K562 (cell line): ENCODE data around the gene ABCA1. TPM values are rescaled to one million over a fixed set of nuclear protein-coding genes. Genes with fewer than 3 reads are reported as not detected.

ENCODE experiments used
- ATAC-seq: fragments of 200-7000 bp; cut with Tn5 transposase; 3 replicates; pipeline ENCODE4 v1.9.1; 2020; ENCODE audit warnings: moderate library complexity
- BruUV-seq: library from RNA; stranded (reverse); fragments of 400-500 nt; replicated peaks from 2 replicates; lab custom pipeline; 2021; lab: Mats Ljungman, UMichigan
- CTCF ChIA-PET: fragments of 300-600 bp; formaldehyde crosslinking; extraction: SDS; loops from one replicate; lab custom pipeline; 2021; ENCODE audit warnings: low intra/inter-chr PET ratio; lab: Yijun Ruan, JAX
- POLR2A ChIA-PET: fragments of 300-600, 350-650 bp; sonication (Branson Sonifier 250); formaldehyde crosslinking; extraction: SDS; loops from one replicate; lab custom pipeline; 2021; ENCODE audit warnings: antibody characterized with exemption, inconsistent platforms; lab: Yijun Ruan, JAX
- DNase-seq, 4 experiments: peaks; one replicate each; pipeline versions ENCODE4 v3.0.0 to v3.0.0-alpha.2; 2011 to 2018; ENCODE audit warnings: low spot score in 3 of 4, mixed read lengths in 3 of 4; ENCODE audit errors: extremely low read depth in 1 of 4
- FAIRE-seq: peaks from 2 replicates; lab custom pipeline; 2011; peaks lifted over from hg19 to GRCh38; lab: Jason Lieb, UNC
- H2AFZ ChIP-seq: 2 replicates; pipeline ENCODE4 v1.6.0; 2011; ENCODE audit warnings: low read depth, low read length, control low read depth, inconsistent platforms
- H3K27ac ChIP-seq: fragments of 200-600 bp; 3 replicates; pipeline ENCODE4 v1.8.0; 2011; ENCODE audit warnings: low read depth, mild to moderate bottlenecking, control low read depth, inconsistent platforms, low read length, moderate library complexity, mixed read lengths; ENCODE audit errors: extremely low read depth
- H3K27me3 ChIP-seq, 2 experiments: fragments of 300-600 bp in 1 of 2; 2 replicates in 1 of 2; 3 replicates in 1 of 2; pipeline versions ENCODE4 v1.6.0 to v1.8.0; 2011; ENCODE audit warnings: inconsistent platforms in 2 of 2, low read length in 2 of 2, mild to moderate bottlenecking in 1 of 2, mixed read lengths in 1 of 2, moderate library complexity in 1 of 2; ENCODE audit not compliant: control insufficient read depth in 2 of 2, insufficient read depth in 2 of 2
- H3K36me3 ChIP-seq: fragments of 300-600 bp; 3 replicates; pipeline ENCODE4 v1.8.0; 2011; ENCODE audit warnings: mild to moderate bottlenecking, low read length, inconsistent platforms; ENCODE audit not compliant: control insufficient read depth, insufficient read depth
- H3K4me1 ChIP-seq, 2 experiments: fragments of 200-600 bp in 1 of 2; replicated peaks in 1 of 2; 2 replicates in 1 of 2; 3 replicates in 1 of 2; pipeline versions ENCODE4 v1.5.1 to v1.8.0; 2011; ENCODE audit warnings: inconsistent platforms in 2 of 2, low read length in 2 of 2, mild to moderate bottlenecking in 1 of 2, mixed read lengths in 1 of 2, moderate library complexity in 1 of 2; ENCODE audit not compliant: control insufficient read depth in 2 of 2, insufficient read depth in 2 of 2
- H3K4me2 ChIP-seq: 2 replicates; pipeline ENCODE4 v1.6.1; 2011; ENCODE audit warnings: low read length, control low read depth, inconsistent platforms, mixed read lengths; ENCODE audit not compliant: insufficient read depth
- H3K4me3 ChIP-seq: fragments of 200-600 bp; sonication (generic), shearing (Covaris generic); 2 replicates; pipeline ENCODE4 v1.5.1; 2016; ENCODE audit warnings: control low read depth, inconsistent platforms
- H3K79me2 ChIP-seq: fragments of 200-600 bp; 3 replicates; pipeline ENCODE4 v1.8.0; 2011; ENCODE audit warnings: low read length, inconsistent platforms; ENCODE audit not compliant: control insufficient read depth, insufficient read depth
- H3K9ac ChIP-seq, 2 experiments: 2 replicates each; pipeline versions ENCODE4 v1.6.0 to v1.6.1; 2011; ENCODE audit warnings: low read depth in 2 of 2, low read length in 2 of 2, control low read depth in 1 of 2, inconsistent platforms in 1 of 2, mild to moderate bottlenecking in 1 of 2, mixed read lengths in 1 of 2; ENCODE audit not compliant: insufficient read depth in 1 of 2
- H3K9me1 ChIP-seq: one replicate; pipeline ENCODE4 v1.6.0; 2011; ENCODE audit warnings: inconsistent platforms, mild to moderate bottlenecking, low read length, moderate library complexity; ENCODE audit not compliant: control insufficient read depth, insufficient read depth
- H3K9me3 ChIP-seq: replicated peaks from 2 replicates; pipeline ENCODE4 v1.5.1; 2011; ENCODE audit warnings: low read depth, low read length, inconsistent platforms; ENCODE audit not compliant: control insufficient read depth, insufficient read depth
- H4K20me1 ChIP-seq: replicated peaks from 2 replicates; pipeline ENCODE4 v1.6.1; 2011; ENCODE audit warnings: low read length, inconsistent platforms, mixed read lengths; ENCODE audit not compliant: control insufficient read depth, insufficient read depth
- DEAF1 ChIP-seq: fragments of 450-650 bp; formaldehyde crosslinking; IDR thresholded peaks from 2 replicates; pipeline ENCODE4 v1.4.0; 2020; ENCODE audit warnings: mild to moderate bottlenecking, moderate library complexity
- FOXK2 ChIP-seq, 2 experiments: fragments of 450-650 bp; IDR thresholded peaks in 1 of 2; conservative IDR thresholded peaks in 1 of 2; 2 replicates each; pipeline ENCODE4 v1.6.1; 2016; ENCODE audit warnings: low read depth in 2 of 2, mild to moderate bottlenecking in 1 of 2
- JUND ChIP-seq, 2 experiments: IDR thresholded peaks; 2 replicates in 1 of 2; 3 replicates in 1 of 2; pipeline ENCODE4 v1.6.1; 2011; ENCODE audit warnings: borderline replicate concordance in 2 of 2, low read depth in 2 of 2, low read length in 2 of 2, improper control_type of control experiment in 1 of 2, missing biosample characterization in 1 of 2, missing genetic modification characterization in 1 of 2, missing genetic modification reagents in 1 of 2
- RAD21 ChIP-seq, 2 experiments: fragments of 250-450 bp in 1 of 2; fragments of 450-650 bp in 1 of 2; sonication (Bioruptor Pico) in 1 of 2; formaldehyde crosslinking in 1 of 2; IDR thresholded peaks in 1 of 2; conservative IDR thresholded peaks in 1 of 2; 2 replicates each; pipeline versions ENCODE4 v1.4.0 to v1.8.0; 2020 to 2022; ENCODE audit warnings: mild to moderate bottlenecking in 2 of 2, moderate library complexity in 1 of 2
- SMC3 ChIP-seq: conservative IDR thresholded peaks from 2 replicates; pipeline ENCODE4 v1.6.1; 2011; ENCODE audit warnings: low read depth, low read length, improper control_type of control experiment; ENCODE audit not compliant: insufficient read depth
- WGBS: fragments of 100-300 bp; shearing (Covaris generic); methylation state at CpG from one replicate; pipeline ENCODE4 v1.1.6; 2016; ENCODE audit warnings: low coverage, mixed read lengths; ENCODE audit not compliant: insufficient coverage; ENCODE audit errors: missing lambda C conversion rate; 5-methylcytosine and 5-hydroxymethylcytosine counted together
- in situ Hi-C: fragments of 300-500 bp; cut with MboI; formaldehyde crosslinking; loops from 4 replicates; pipeline ENCODE4 v1.15.0; 2018; ENCODE audit warnings: inconsistent platforms, mixed read lengths
- intact Hi-C: fragments of 100-400 bp; cut with micrococcal nuclease; formaldehyde crosslinking; loops from 2 replicates; pipeline ENCODE4 v1.14.2; 2022
- polyA plus RNA-seq, 8 experiments: library from polyadenylated mRNA; depleted of rRNA in 4 of 8; stranded (reverse) in 5 of 8; unstranded in 3 of 8; fragments of >200 nt; fragmentation: Nextera tagmentation in 2 of 8; fragmentation: Illumina TruSeq in 1 of 8; extraction: Ambion mirVana in 2 of 8; extraction: Trizol in 1 of 8; gene quantifications; 2 replicates each; pipeline versions ENCODE4 v1.2.1 to v1.2.3, GENCODE V29; 2011 to 2014; ENCODE audit warnings: inconsistent platforms in 1 of 8, missing spikeins in 1 of 8
- total RNA-seq, 7 experiments: library from RNA; depleted of rRNA in 6 of 7; stranded (reverse); fragments of >200 nt in 6 of 7; fragmentation: Illumina TruSeq in 2 of 7; extraction: Trizol in 2 of 7; gene quantifications; 2 replicates each; pipeline versions ENCODE4 v1.2.1 to v1.2.3, GENCODE V29; 2011 to 2021; ENCODE audit warnings: low replicate concordance in 1 of 7
- TF ChIP-seq, protein P1 (sequence below), 2 experiments: fragments of 450-650 bp; formaldehyde crosslinking in 1 of 2; IDR thresholded peaks; 2 replicates each; pipeline versions ENCODE4 v1.4.0 to v1.6.1; 2014 to 2020; ENCODE audit warnings: mild to moderate bottlenecking in 2 of 2, borderline replicate concordance in 1 of 2, low read depth in 1 of 2

Gene ABCA1
- total and polyA plus RNA-seq, 9 of the 15 experiments (the other 6 are each of a cell fraction or from before 2014, with no cell fraction given) = under 0.01 to 0.18 (median 0.02) TPM; not detected in 5

GRCh38 chr9:104743376-104743985 is 184.5 kb downstream of the ABCA1 start:
- Histone ChIP-seq H3K4me2 (no peak overlapping the region), H3K79me2 (peaks cover 21% of the 10 kb centered on the region), H2AFZ (no peak overlapping the region), H3K36me3 (no peaks in the 10 kb centered on the region), H3K4me1 (peaks cover 13 to 16% of the 10 kb centered on the region in 2 experiments; a peak in 4 of 5 replicates), H3K27me3 (no peaks in the 10 kb centered on the region), H3K9ac (no peak overlapping the region), H3K9me1 (no peaks in the 10 kb centered on the region), H4K20me1 (no peaks in the 10 kb centered on the region), H3K9me3 (no peaks in the 10 kb centered on the region), H3K4me3 (no peak overlapping the region), H3K27ac (no peak overlapping the region)
- no TSS peak for BruUV-seq
- ATAC-seq (peak; percentile 25), FAIRE-seq (peak; percentile 74), DNase-seq (peak; percentile 49 to 82 (median 52))
- ChIA-PET CTCF (interaction anchor here (0.6 kb wide), 1 partner anchor 98 kb away, joined by 3 read pairs; no protein-coding TSS in a partner anchor), POLR2A (no interaction called here)
- intact Hi-C loops (loop anchor here (2.0 to 10.0 kb wide), 3 partner anchors 61 to 371 kb away; no protein-coding TSS in a partner anchor), in situ Hi-C loops (no loop called here)
- 15% methylated on average over 7 of the region's 7 CpGs for WGBS
- TF ChIP-seq RAD21 (CRISPR knock-in tag; conservative IDR thresholded peaks at IDR 0.05 in 1 of 2, IDR thresholded peaks at IDR 0.05 in 1 of 2) (peak; percentile 88 to 89), DEAF1 (CRISPR knock-in tag) (peak; percentile 81), FOXK2 (conservative IDR thresholded peaks at IDR 0.05 in 1 of 2, IDR thresholded peaks at IDR 0.05 in 1 of 2; ENCODE audit: low read depth in 2 of 2) (0 out of 4 replicates have a peak, but pooled peaks of 1 of the 2 experiments have one; percentile 24), SMC3 (peak; percentile 64; the same call in 1 of the 2 replicates), JUND (IDR thresholded peaks at IDR 0.05; ENCODE audit: borderline replicate concordance, low read depth, low read length) (0 out of 2 replicates have a peak, but pooled peaks have one; percentile 13), JUND (tag; IDR thresholded peaks at IDR 0.05; ENCODE audit: borderline replicate concordance, low read depth, low read length) (no peak)
- TF ChIP-seq, protein P1, sequence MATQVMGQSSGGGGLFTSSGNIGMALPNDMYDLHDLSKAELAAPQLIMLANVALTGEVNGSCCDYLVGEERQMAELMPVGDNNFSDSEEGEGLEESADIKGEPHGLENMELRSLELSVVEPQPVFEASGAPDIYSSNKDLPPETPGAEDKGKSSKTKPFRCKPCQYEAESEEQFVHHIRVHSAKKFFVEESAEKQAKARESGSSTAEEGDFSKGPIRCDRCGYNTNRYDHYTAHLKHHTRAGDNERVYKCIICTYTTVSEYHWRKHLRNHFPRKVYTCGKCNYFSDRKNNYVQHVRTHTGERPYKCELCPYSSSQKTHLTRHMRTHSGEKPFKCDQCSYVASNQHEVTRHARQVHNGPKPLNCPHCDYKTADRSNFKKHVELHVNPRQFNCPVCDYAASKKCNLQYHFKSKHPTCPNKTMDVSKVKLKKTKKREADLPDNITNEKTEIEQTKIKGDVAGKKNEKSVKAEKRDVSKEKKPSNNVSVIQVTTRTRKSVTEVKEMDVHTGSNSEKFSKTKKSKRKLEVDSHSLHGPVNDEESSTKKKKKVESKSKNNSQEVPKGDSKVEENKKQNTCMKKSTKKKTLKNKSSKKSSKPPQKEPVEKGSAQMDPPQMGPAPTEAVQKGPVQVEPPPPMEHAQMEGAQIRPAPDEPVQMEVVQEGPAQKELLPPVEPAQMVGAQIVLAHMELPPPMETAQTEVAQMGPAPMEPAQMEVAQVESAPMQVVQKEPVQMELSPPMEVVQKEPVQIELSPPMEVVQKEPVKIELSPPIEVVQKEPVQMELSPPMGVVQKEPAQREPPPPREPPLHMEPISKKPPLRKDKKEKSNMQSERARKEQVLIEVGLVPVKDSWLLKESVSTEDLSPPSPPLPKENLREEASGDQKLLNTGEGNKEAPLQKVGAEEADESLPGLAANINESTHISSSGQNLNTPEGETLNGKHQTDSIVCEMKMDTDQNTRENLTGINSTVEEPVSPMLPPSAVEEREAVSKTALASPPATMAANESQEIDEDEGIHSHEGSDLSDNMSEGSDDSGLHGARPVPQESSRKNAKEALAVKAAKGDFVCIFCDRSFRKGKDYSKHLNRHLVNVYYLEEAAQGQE (IDR thresholded peaks at IDR 0.05; ENCODE audit: borderline replicate concordance) = peak; percentile 63; the same call in 1 of the 2 replicates
- TF ChIP-seq, protein P1 (CRISPR knock-in tag; IDR thresholded peaks at IDR 0.05; ENCODE audit: low read depth) = no peak
